PC-3 (cell line): ENCODE results near the gene DSEL. TPM values are rescaled to one million over a fixed set of nuclear protein-coding genes. Genes with fewer than 3 reads are reported as not detected.

ENCODE experiments used
- ATAC-seq: fragments of 200-7000 bp; cut with Tn5 transposase; 2 replicates; pipeline ENCODE4 v1.9.1; 2020; ENCODE audit warnings: mild to moderate bottlenecking, moderate library complexity
- BruUV-seq: library from RNA; stranded (reverse); fragments of 400-500 nt; replicated peaks from 2 replicates; lab custom pipeline; 2021; lab: Mats Ljungman, UMichigan
- CTCF ChIA-PET: fragments of 300-600 bp; sonication (Branson Sonifier 250); formaldehyde crosslinking; loops from one replicate; lab custom pipeline; 2022; ENCODE audit warnings: antibody characterized with exemption; lab: Charles Lee
- POLR2A ChIA-PET: fragments of 300-600 bp; sonication (Branson Sonifier 250); formaldehyde crosslinking; loops from one replicate; lab custom pipeline; 2022; ENCODE audit warnings: antibody characterized with exemption; ENCODE audit not compliant: unreplicated experiment; lab: Charles Lee
- DNase-seq: peaks from one replicate; pipeline ENCODE4 v3.0.0-alpha.2; 2015
- H2AFZ ChIP-seq: fragments of 300-600 bp; sonication (generic); 2 replicates; pipeline ENCODE4 v1.6.0; 2016; ENCODE audit warnings: antibody characterized with exemption, low read length
- H3F3A ChIP-seq: fragments of 300-600 bp; sonication (generic); one replicate; pipeline ENCODE4 v1.6.0; 2017; ENCODE audit warnings: antibody characterized with exemption, low read length, control low read depth, mild to moderate bottlenecking; ENCODE audit not compliant: unreplicated experiment
- H3K27ac ChIP-seq: fragments of 300-600 bp; sonication (generic); 2 replicates; pipeline ENCODE4 v1.5.1; 2016; ENCODE audit warnings: mild to moderate bottlenecking, low read length
- H3K27me3 ChIP-seq: fragments of 300-600 bp; sonication (generic); 2 replicates; pipeline ENCODE4 v1.6.1; 2016; ENCODE audit warnings: low read length, mixed read lengths
- H3K36me3 ChIP-seq: fragments of 300-600 bp; sonication (generic); 2 replicates; pipeline ENCODE4 v1.6.1; 2016; ENCODE audit warnings: low read depth, mixed run types, low read length, mixed read lengths
- H3K4me1 ChIP-seq: fragments of 300-600 bp; sonication (generic); 2 replicates; pipeline ENCODE4 v1.5.1; 2016; ENCODE audit warnings: low read length; ENCODE audit not compliant: insufficient read depth
- H3K4me2 ChIP-seq: fragments of 300-600 bp; sonication (generic); 2 replicates; pipeline ENCODE4 v1.6.0; 2016; ENCODE audit warnings: low read length
- H3K4me3 ChIP-seq: fragments of 300-600 bp; sonication (generic); 2 replicates; pipeline ENCODE4 v1.5.1; 2016; ENCODE audit warnings: mild to moderate bottlenecking, low read length, mixed read lengths
- H3K79me2 ChIP-seq: fragments of 300-600 bp; sonication (generic); 2 replicates; pipeline ENCODE4 v1.6.1; 2017; ENCODE audit warnings: low read length, mixed read lengths
- H3K9ac ChIP-seq: fragments of 300-600 bp; sonication (generic); 2 replicates; pipeline ENCODE4 v1.6.0; 2016; ENCODE audit warnings: mild to moderate bottlenecking, low read length
- H3K9me2 ChIP-seq: fragments of 300-600 bp; sonication (generic); replicated peaks from 2 replicates; pipeline ENCODE4 v1.6.1; 2016; ENCODE audit warnings: mixed run types, low read length, mixed read lengths
- H3K9me3 ChIP-seq: fragments of 300-600 bp; sonication (generic); 2 replicates; pipeline ENCODE4 v1.6.1; 2016; ENCODE audit warnings: low read length, mixed read lengths
- H4K20me1 ChIP-seq: fragments of 300-600 bp; sonication (generic); 2 replicates; pipeline ENCODE4 v1.6.1; 2016; ENCODE audit warnings: low read length, mixed read lengths
- EZH2 ChIP-seq: fragments of 300-600 bp; sonication (generic); IDR thresholded peaks from one replicate; pipeline ENCODE4 v1.6.1; 2017; ENCODE audit warnings: antibody characterized with exemption, mild to moderate bottlenecking, low read length; ENCODE audit not compliant: unreplicated experiment
- EZH2phosphoT487 ChIP-seq: fragments of 300-600 bp; sonication (generic); IDR thresholded peaks from 2 replicates; pipeline ENCODE4 v1.6.1; 2018; ENCODE audit warnings: mild to moderate bottlenecking, antibody characterized with exemption, low read length, borderline replicate concordance
- intact Hi-C: fragments of 100-400 bp; cut with micrococcal nuclease; formaldehyde crosslinking; loops from 2 replicates; pipeline ENCODE4 v1.9.0; 2023
- total RNA-seq: library from RNA; depleted of rRNA; stranded (reverse); fragments of >200 nt; gene quantifications from 2 replicates; pipeline ENCODE4 v1.2.3, GENCODE V29; 2014
- TF ChIP-seq, protein P1 (sequence below): fragments of 300-600 bp; sonication (generic); conservative IDR thresholded peaks from 2 replicates; pipeline ENCODE4 v1.5.1; 2017; ENCODE audit warnings: antibody characterized with exemption, low read depth, mild to moderate bottlenecking, low read length

Gene DSEL
- total RNA-seq, 1 experiment from 2014 or later, result 19.0 TPM

- ChIA-PET POLR2A (no interaction called here), CTCF (no interaction called here)
- Histone ChIP-seq H3K9me3 (no peaks in the 10 kb centered on the region), H2AFZ (no peak overlapping the region), H3K27ac (no peak overlapping the region), H3K4me1 (no peaks in the 10 kb centered on the region), H3K79me2 (no peaks in the 10 kb centered on the region), H3K9ac (no peak overlapping the region), H3K9me2 (no peaks in the 10 kb centered on the region), H3K27me3 (no peaks in the 10 kb centered on the region), H3K36me3 (no peaks in the 10 kb centered on the region), H3F3A (no peaks in the 10 kb centered on the region), H4K20me1 (no peaks in the 10 kb centered on the region), H3K4me3 (no peak overlapping the region), H3K4me2 (no peak overlapping the region)
- ATAC-seq, result no peak
- DNase-seq, result no peak
- intact Hi-C loops, result no loop called here
- TF ChIP-seq EZH2phosphoT487, result no peak
- no peak for TF ChIP-seq EZH2
- TF ChIP-seq, protein P1, sequence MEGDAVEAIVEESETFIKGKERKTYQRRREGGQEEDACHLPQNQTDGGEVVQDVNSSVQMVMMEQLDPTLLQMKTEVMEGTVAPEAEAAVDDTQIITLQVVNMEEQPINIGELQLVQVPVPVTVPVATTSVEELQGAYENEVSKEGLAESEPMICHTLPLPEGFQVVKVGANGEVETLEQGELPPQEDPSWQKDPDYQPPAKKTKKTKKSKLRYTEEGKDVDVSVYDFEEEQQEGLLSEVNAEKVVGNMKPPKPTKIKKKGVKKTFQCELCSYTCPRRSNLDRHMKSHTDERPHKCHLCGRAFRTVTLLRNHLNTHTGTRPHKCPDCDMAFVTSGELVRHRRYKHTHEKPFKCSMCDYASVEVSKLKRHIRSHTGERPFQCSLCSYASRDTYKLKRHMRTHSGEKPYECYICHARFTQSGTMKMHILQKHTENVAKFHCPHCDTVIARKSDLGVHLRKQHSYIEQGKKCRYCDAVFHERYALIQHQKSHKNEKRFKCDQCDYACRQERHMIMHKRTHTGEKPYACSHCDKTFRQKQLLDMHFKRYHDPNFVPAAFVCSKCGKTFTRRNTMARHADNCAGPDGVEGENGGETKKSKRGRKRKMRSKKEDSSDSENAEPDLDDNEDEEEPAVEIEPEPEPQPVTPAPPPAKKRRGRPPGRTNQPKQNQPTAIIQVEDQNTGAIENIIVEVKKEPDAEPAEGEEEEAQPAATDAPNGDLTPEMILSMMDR, result no peak
- no TSS peak for BruUV-seq
Observed at GRCh38 chr18:67483952-67484351, 32.6 kb downstream of the DSEL start.

- H3K4me2 ChIP-seq, result no peak overlapping the region
- intact Hi-C loops, result no loop called here
- no peak overlapping the region for H3K4me3 ChIP-seq
- no peaks in the 10 kb centered on the region for H4K20me1 ChIP-seq
- no peaks in the 10 kb centered on the region for H3K36me3 ChIP-seq
- TF ChIP-seq EZH2, result no peak
- TF ChIP-seq, protein P1, result no peak
- ChIA-PET POLR2A (no interaction called here), CTCF (no interaction called here)
- H3K9me2 ChIP-seq, result no peaks in the 10 kb centered on the region
- ATAC-seq (no peak), DNase-seq (no peak)
- H2AFZ ChIP-seq, result no peak overlapping the region
- H3K9me3 ChIP-seq, result no peaks in the 10 kb centered on the region
- H3K27me3 ChIP-seq, result no peaks in the 10 kb centered on the region
- H3K27ac ChIP-seq, result no peak overlapping the region
- H3K9ac ChIP-seq, result no peak overlapping the region
- H3F3A ChIP-seq, result no peaks in the 10 kb centered on the region
- BruUV-seq, result no TSS peak
- no peaks in the 10 kb centered on the region for H3K79me2 ChIP-seq
- no peaks in the 10 kb centered on the region for H3K4me1 ChIP-seq
Observed at GRCh38 chr18:67483237-67483636, 33.3 kb downstream of the DSEL start.

DNA sequence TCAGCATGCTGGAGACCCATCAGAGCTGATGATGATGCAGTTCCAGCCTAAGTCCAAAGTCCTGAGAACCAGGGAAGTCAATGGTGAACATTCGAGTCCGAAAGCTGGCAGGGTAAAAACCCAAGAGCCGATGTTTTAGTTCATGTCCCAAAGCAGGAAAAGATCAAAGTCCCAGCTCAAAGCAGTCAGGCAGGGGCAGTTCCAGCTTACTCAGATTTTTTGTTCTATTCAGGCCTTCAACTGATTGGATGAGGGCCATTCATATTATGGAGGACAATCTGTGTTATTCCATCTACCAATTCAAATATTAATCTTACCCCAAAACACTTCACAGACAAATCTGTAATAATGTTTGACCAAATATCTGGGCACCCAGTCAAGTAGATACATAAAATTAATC lies 38.3 kb downstream of the DSEL start:
- CTCF ChIA-PET, result no interaction called here

More for the DNA sequence above, 38.3 kb downstream of the DSEL start:
- TF ChIP-seq EZH2 (no peak), EZH2phosphoT487 (no peak)
- TF ChIP-seq, protein P1, result no peak
- Histone ChIP-seq H3F3A (no peaks in the 10 kb centered on the region), H3K4me3 (no peak overlapping the region), H3K9me3 (no peaks in the 10 kb centered on the region), H3K4me2 (no peak overlapping the region), H3K4me1 (no peaks in the 10 kb centered on the region), H2AFZ (no peak overlapping the region), H3K27ac (no peak overlapping the region), H3K9me2 (no peaks in the 10 kb centered on the region), H3K27me3 (no peaks in the 10 kb centered on the region), H3K36me3 (no peaks in the 10 kb centered on the region), H3K79me2 (no peaks in the 10 kb centered on the region), H4K20me1 (no peaks in the 10 kb centered on the region), H3K9ac (no peak overlapping the region)
- no peak for ATAC-seq
- intact Hi-C loops, result no loop called here
- POLR2A ChIA-PET, result no interaction called here
- no TSS peak for BruUV-seq
- no peak for DNase-seq
